ENCODE results near the gene ARHGAP32.
"Not testable (repeated sequence)": the region's sequence is repeated elsewhere in the genome, so short reads cannot be mapped to it uniquely, and the experiment has no call there.

ARHGAP32 gene

DNA sequence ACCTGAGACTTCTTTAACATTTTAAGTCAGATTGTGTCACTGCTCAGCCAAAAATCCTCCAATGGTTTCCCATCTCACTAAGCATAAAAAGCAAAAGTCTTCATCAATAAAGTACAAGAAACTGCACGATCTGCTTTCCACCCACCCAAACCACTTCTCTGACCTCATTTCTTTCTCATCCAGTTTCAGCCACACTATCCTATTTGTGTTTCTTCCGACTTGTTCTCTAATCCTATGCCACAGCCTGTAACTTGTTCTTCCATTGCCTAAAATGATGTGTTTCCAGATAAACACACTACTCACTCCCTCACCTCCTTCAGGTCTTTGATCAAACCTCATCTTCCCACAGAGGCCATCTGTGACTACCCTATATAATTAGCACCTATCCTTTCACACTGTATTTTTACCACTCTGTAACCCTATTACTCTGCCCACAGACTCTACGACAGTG, 28.4 kb downstream of the ARHGAP32 start:
- FAIRE-seq (no peak), DNase-seq (ENCODE audit: insufficient read length, low spot score) (no peak)
- no peak for TF ChIP-seq PAX5 (IDR thresholded peaks at IDR 0.05; ENCODE audit: insufficient read depth, low read length, severe bottlenecking)
- TF ChIP-seq TAF1 (IDR thresholded peaks at IDR 0.05; ENCODE audit: low read depth, low read length): no peak
- no peak for TF ChIP-seq SPI1 (IDR thresholded peaks at IDR 0.05; ENCODE audit: low read depth, low read length)
- TF ChIP-seq POU2F2 (IDR thresholded peaks at IDR 0.05; ENCODE audit: low read depth, low read length): no peak
- TF ChIP-seq POLR2AphosphoS5 (IDR thresholded peaks at IDR 0.05; ENCODE audit: low read depth, low read length): no peak
- TF ChIP-seq POLR2A (IDR thresholded peaks at IDR 0.05; ENCODE audit: low read depth, low read length): no peak

- not testable (repeated sequence) for DNase-seq (ENCODE audit: insufficient read length, low spot score); FAIRE-seq
Measured at GRCh38 chr11:129157080-129157479, 35.0 kb downstream of the ARHGAP32 start.

DNA sequence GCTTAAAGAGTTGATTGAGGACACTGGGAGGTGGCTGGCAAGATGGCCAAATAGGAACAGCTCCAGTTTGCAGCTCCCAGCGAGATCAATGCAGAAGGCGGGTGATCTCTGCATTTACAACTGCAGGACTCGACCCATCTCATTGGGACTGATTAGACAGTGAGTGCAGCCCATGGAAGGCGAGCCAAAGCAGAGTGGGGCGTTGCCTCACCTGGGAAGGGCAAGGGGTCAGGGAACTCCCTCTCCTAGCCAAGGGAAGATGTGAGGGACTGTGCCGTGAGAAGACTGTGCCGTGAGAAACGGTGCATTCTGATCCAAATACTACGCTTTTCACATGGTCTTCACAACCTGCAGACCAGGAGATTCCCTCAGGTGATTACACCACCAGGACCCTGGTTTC, 36.4 kb downstream of the ARHGAP32 start:
- DNase-seq (ENCODE audit: insufficient read length, low spot score) (no peak), FAIRE-seq (no peak)
- TF ChIP-seq POU2F2 (IDR thresholded peaks at IDR 0.05; ENCODE audit: low read depth, low read length): no peak
- no peak for TF ChIP-seq POLR2AphosphoS5 (IDR thresholded peaks at IDR 0.05; ENCODE audit: low read depth, low read length)
- no peak for TF ChIP-seq TAF1 (IDR thresholded peaks at IDR 0.05; ENCODE audit: low read depth, low read length)
- TF ChIP-seq POLR2A (IDR thresholded peaks at IDR 0.05; ENCODE audit: low read depth, low read length): no peak
- TF ChIP-seq SPI1 (IDR thresholded peaks at IDR 0.05; ENCODE audit: low read depth, low read length): no peak
- no peak for TF ChIP-seq PAX5 (IDR thresholded peaks at IDR 0.05; ENCODE audit: insufficient read depth, low read length, severe bottlenecking)

- TF ChIP-seq POLR2AphosphoS5 (IDR thresholded peaks at IDR 0.05; ENCODE audit: low read depth, low read length) (no peak), POLR2A (IDR thresholded peaks at IDR 0.05; ENCODE audit: low read depth, low read length) (no peak), SPI1 (IDR thresholded peaks at IDR 0.05; ENCODE audit: low read depth, low read length) (no peak), TAF1 (IDR thresholded peaks at IDR 0.05; ENCODE audit: low read depth, low read length) (no peak)
- no peak for DNase-seq (ENCODE audit: insufficient read length, low spot score)
- FAIRE-seq: no peak
Measured at GRCh38 chr11:129148487-129148886, 43.6 kb downstream of the ARHGAP32 start.

GRCh38 chr11:129146191-129146590, 45.9 kb downstream of the ARHGAP32 start:
- no peak for DNase-seq (ENCODE audit: insufficient read length, low spot score)
- no peak for FAIRE-seq
- no peak for TF ChIP-seq PAX5 (IDR thresholded peaks at IDR 0.05; ENCODE audit: insufficient read depth, low read length, severe bottlenecking)
- no peak for TF ChIP-seq TAF1 (IDR thresholded peaks at IDR 0.05; ENCODE audit: low read depth, low read length)
- no peak for TF ChIP-seq POLR2AphosphoS5 (IDR thresholded peaks at IDR 0.05; ENCODE audit: low read depth, low read length)
- no peak for TF ChIP-seq SPI1 (IDR thresholded peaks at IDR 0.05; ENCODE audit: low read depth, low read length)
- no peak for TF ChIP-seq POLR2A (IDR thresholded peaks at IDR 0.05; ENCODE audit: low read depth, low read length)
- no peak for TF ChIP-seq POU2F2 (IDR thresholded peaks at IDR 0.05; ENCODE audit: low read depth, low read length)

- no peak for TF ChIP-seq SPI1 (IDR thresholded peaks at IDR 0.05; ENCODE audit: low read depth, low read length)
- no peak for TF ChIP-seq POLR2AphosphoS5 (IDR thresholded peaks at IDR 0.05; ENCODE audit: low read depth, low read length)
- TF ChIP-seq POU2F2 (IDR thresholded peaks at IDR 0.05; ENCODE audit: low read depth, low read length): no peak
- TF ChIP-seq PAX5 (IDR thresholded peaks at IDR 0.05; ENCODE audit: insufficient read depth, low read length, severe bottlenecking): no peak
- TF ChIP-seq TAF1 (IDR thresholded peaks at IDR 0.05; ENCODE audit: low read depth, low read length): no peak
- TF ChIP-seq POLR2A (IDR thresholded peaks at IDR 0.05; ENCODE audit: low read depth, low read length): no peak
Measured at GRCh38 chr11:129145276-129145675, 46.8 kb downstream of the ARHGAP32 start.

DNA sequence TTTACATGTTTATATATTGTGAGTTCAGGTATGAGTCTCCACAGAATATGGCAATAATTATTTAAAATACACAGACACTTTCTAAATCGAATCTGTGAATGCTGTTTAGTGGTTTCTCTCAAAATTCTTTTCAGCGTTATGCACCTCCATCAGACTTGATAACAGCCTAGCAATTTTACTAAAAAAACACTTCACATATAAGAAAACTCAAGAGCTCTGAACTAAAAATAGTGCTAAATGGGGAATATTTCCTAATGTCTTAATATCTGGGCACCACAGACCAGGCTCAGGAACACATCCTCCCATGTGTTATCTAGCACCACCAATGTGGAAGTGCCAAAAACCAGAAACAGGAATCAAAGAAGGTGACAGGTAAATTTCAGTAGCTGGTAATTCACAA, 47.9 kb downstream of the ARHGAP32 start:
- no peak for TF ChIP-seq SPI1 (IDR thresholded peaks at IDR 0.05; ENCODE audit: low read depth, low read length)
- no peak for TF ChIP-seq POLR2AphosphoS5 (IDR thresholded peaks at IDR 0.05; ENCODE audit: low read depth, low read length)
- no peak for TF ChIP-seq TAF1 (IDR thresholded peaks at IDR 0.05; ENCODE audit: low read depth, low read length)
- no peak for TF ChIP-seq POU2F2 (IDR thresholded peaks at IDR 0.05; ENCODE audit: low read depth, low read length)
- TF ChIP-seq POLR2A (IDR thresholded peaks at IDR 0.05; ENCODE audit: low read depth, low read length): no peak
- TF ChIP-seq PAX5 (IDR thresholded peaks at IDR 0.05; ENCODE audit: insufficient read depth, low read length, severe bottlenecking): no peak
- FAIRE-seq: no peak
- DNase-seq (ENCODE audit: insufficient read length, low spot score): no peak

More at GRCh38 chr11:129145276-129145675, 46.8 kb downstream of the ARHGAP32 start:
- FAIRE-seq (no peak), DNase-seq (ENCODE audit: insufficient read length, low spot score) (no peak)

GRCh38 chr11:129143335-129143734, 48.8 kb downstream of the ARHGAP32 start:
- TF ChIP-seq POU2F2 (IDR thresholded peaks at IDR 0.05; ENCODE audit: low read depth, low read length): no peak
- TF ChIP-seq PAX5 (IDR thresholded peaks at IDR 0.05; ENCODE audit: insufficient read depth, low read length, severe bottlenecking): no peak
- TF ChIP-seq TAF1 (IDR thresholded peaks at IDR 0.05; ENCODE audit: low read depth, low read length): no peak
- TF ChIP-seq SPI1 (IDR thresholded peaks at IDR 0.05; ENCODE audit: low read depth, low read length): no peak
- TF ChIP-seq POLR2A (IDR thresholded peaks at IDR 0.05; ENCODE audit: low read depth, low read length): no peak
- TF ChIP-seq POLR2AphosphoS5 (IDR thresholded peaks at IDR 0.05; ENCODE audit: low read depth, low read length): no peak
- DNase-seq (ENCODE audit: insufficient read length, low spot score): no peak
- no peak for FAIRE-seq

GRCh38 chr11:129141748-129142523, 50.2 kb downstream of the ARHGAP32 start:
- FAIRE-seq (no peak), DNase-seq (ENCODE audit: insufficient read length, low spot score) (no peak)
- TF ChIP-seq POLR2AphosphoS5 (IDR thresholded peaks at IDR 0.05; ENCODE audit: low read depth, low read length) (no peak), TAF1 (IDR thresholded peaks at IDR 0.05; ENCODE audit: low read depth, low read length) (no peak), SPI1 (IDR thresholded peaks at IDR 0.05; ENCODE audit: low read depth, low read length) (no peak), POLR2A (IDR thresholded peaks at IDR 0.05; ENCODE audit: low read depth, low read length) (no peak)

DNA sequence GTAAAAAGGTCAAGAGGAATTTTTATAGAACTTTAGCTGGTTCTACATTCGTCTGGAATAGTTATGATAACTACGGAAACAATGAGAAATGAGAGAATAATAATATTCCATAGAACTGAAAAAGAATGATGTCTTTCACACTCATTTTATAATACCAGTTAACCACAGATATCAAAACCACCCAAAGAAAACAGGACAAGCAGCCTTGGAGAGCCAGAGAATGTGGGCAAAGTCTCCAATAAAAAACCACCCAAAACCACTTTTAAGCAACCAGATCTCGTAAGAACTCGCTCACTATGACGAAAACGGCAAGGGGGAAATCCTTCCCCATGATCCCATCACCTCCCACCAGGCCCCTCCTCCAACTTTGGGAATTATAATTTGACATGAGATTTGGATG, 60.8 kb downstream of the ARHGAP32 start:
- no peak for DNase-seq (ENCODE audit: insufficient read length, low spot score)
- no peak for FAIRE-seq
- TF ChIP-seq SPI1 (IDR thresholded peaks at IDR 0.05; ENCODE audit: low read depth, low read length) (no peak), POU2F2 (IDR thresholded peaks at IDR 0.05; ENCODE audit: low read depth, low read length) (no peak)

GRCh38 chr11:129128881-129129620, 63.1 kb downstream of the ARHGAP32 start:
- not testable (repeated sequence) for DNase-seq (ENCODE audit: insufficient read length, low spot score); FAIRE-seq
